Measurements from ENCODE around the gene RNU6-1.

The RNU6-1 gene

DNA sequence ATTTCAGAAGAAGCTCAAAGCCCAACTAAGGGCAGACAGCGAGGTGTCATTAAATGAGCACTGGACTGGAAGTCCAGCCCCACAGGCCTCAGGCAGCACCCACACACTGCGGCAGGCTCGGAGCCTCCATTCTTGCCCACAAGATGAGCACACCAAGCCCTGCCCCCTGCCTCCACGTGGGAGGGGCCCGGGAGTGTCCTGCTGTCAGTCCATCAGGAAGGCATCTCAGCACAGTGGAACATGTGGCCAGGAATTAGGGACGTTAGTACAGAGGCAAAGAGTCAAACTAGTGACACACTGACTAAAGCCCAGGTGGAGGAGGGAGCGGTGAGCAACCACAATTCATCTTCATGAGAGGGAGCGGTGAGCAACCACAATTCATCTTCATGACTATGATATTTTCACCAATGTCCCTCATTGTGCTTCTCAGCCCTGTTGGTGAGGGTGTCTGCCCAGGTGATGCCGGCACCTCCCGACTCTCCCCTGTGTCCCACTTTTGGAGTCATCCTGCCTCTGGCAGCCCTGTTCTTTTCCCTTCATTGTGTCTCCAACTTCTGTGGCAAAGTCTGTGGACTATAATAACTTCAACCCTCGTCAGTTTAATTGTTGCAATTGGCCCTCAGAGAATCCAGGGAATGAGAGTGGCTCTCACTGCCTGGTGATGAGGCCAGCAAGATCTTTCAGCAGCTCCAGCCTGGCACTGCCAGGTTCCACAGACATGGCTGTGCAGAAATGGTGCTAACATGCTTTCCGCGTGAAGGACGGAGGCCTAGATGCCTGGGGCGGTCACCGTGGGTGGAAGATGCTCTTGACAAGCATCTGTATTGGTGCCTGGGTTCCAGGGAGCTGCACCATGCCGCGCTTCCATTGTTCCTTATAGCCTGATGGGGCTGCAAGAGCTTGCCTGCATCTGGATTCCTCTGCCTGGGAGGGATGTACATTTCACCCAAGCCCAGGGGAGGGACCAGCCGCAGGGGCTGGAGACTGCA, 37.6 kb downstream of the RNU6-1 start:
- no peak for DNase-seq
- no peak for TF ChIP-seq CTCF (IDR thresholded peaks at IDR 0.05)
- H3K9me3 Mint-ChIP-seq, result no peaks in the 10 kb centered on the region
- no peak overlapping the region for H3K4me3 Mint-ChIP-seq
- peaks cover 9% of the 10 kb centered on the region for H3K27me3 Mint-ChIP-seq (ENCODE audit: low read depth, poor library complexity)
- H3K36me3 Mint-ChIP-seq (ENCODE audit: low read depth), result no peaks in the 10 kb centered on the region
- H3K27ac Mint-ChIP-seq, result no peak overlapping the region
- H3K4me1 Mint-ChIP-seq, result peaks cover 48% of the 10 kb centered on the region

GRCh38 chr15:67801142-67801541, 38.7 kb downstream of the RNU6-1 start:
- Mint-ChIP-seq H3K4me3 (no peak overlapping the region), H3K36me3 (ENCODE audit: low read depth) (peaks cover 3% of the 10 kb centered on the region), H3K4me1 (peaks cover 57% of the 10 kb centered on the region), H3K27ac (no peak overlapping the region), H3K9me3 (peaks cover 5% of the 10 kb centered on the region), H3K27me3 (ENCODE audit: low read depth, poor library complexity) (peaks cover 9% of the 10 kb centered on the region)
- no peak for DNase-seq
- TF ChIP-seq CTCF (IDR thresholded peaks at IDR 0.05), result no peak

DNA sequence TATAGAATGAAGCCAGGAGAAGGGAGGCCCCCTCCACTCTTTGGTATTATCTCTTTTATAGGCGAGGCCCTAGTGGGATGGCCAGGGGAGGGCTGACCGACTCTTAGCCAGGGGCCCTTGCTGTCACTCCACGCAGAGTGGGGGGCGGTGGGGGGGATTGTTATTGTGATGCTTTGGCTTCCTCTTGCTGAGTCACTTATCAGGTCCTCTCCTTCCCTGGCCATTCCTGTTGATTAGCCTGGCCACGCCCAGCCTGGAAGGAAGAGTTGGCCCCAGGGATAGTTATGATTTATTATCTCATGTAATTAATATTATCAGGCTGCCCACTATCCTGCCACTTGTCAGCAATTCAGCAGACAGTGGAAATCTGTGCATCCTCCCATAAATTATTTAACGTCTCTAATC, 40.0 kb downstream of the RNU6-1 start:
- Mint-ChIP-seq H3K4me3 (no peak overlapping the region), H3K27me3 (ENCODE audit: low read depth, poor library complexity) (peaks cover 12% of the 10 kb centered on the region), H3K27ac (no peak overlapping the region), H3K36me3 (ENCODE audit: low read depth) (peaks cover 16% of the 10 kb centered on the region), H3K9me3 (peaks cover 18% of the 10 kb centered on the region), H3K4me1 (peaks cover 46% of the 10 kb centered on the region)
- TF ChIP-seq CTCF (IDR thresholded peaks at IDR 0.05), result no peak
- no peak for DNase-seq

DNA sequence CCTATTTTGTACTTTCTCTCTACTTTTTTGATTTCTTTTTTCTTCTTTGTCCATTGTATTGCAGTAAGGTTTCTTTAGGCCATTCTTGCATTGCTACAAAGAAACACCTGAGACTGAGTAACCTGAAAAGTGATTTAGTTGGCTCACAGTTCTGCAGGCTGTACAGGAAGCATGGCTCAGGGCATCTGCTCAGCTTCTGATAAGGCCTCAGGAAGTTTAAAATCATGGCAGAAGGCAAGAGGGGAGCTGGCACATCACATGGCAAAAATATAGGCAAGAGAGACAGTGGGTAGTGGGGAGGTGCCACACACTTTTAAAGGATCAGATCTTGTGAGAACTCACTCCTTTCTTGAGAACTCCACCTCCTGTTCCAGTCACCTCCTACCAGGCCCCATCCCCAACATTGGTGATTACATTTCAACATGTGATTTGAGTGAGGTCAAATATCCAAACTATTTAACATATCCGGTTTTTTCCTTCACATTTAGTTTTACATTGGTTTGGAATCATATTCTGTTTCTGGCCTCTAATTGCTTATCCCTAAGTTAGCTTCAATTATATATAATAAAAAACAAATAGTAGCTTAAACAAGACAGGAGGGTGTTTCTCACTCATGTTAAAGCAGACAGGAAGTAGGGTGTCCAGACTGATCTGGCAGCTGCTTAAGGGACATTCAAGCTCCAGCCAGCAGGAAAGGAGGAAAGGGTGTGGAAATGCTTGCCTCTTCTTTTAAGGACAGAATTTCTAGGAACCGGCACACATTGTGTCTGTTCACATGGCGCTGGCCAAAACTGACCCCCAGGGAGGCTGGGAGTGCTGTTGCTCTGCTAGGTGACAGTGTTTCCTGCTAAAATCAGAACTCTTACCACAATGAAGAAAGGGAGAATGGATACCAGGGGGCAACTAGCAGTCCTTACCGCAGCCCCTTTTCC, 43.4 kb downstream of the RNU6-1 start:
- Mint-ChIP-seq H3K4me1 (peaks cover 36% of the 10 kb centered on the region), H3K27me3 (ENCODE audit: low read depth, poor library complexity) (peaks cover 11% of the 10 kb centered on the region), H3K4me3 (no peak overlapping the region), H3K9me3 (peaks cover 24% of the 10 kb centered on the region), H3K27ac (peak overlapping the region; percentile 72), H3K36me3 (ENCODE audit: low read depth) (peaks cover 22% of the 10 kb centered on the region)
- DNase-seq, result no peak
- TF ChIP-seq CTCF (IDR thresholded peaks at IDR 0.05), result no peak

DNA sequence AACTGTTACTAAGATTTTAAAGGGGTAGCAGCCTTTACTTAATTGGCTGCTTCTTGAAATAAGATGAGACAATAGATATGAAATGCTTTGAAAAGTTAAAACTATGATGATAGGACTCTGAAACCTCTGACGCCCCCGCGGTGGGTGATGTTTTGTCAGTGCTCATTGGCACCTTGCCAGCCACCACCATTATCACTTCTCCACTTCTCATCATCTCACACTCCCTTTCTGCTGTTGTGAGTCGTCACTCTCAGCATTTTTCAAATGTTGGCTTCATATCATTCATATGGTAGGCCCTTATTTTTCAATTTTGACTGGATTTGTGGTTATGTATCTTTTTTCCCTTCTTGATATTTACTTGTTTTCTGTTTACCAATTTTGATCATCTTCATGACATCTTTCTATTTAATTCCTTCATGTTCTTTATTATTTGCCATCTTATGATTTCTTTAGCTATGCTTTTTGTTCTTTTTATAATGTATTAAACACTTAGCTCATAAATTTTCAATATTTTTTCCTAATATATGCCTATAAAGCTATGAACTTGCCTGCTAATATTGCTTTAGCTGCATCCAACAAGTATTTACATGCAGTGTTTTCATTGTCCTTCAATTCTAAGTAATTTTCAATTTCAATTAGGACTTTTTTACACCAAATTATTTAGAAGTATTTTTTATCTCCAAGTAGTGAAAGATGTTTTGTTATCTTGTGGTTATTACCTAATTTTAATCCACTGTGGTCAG, 44.8 kb downstream of the RNU6-1 start:
- peaks cover 9% of the 10 kb centered on the region for H3K27me3 Mint-ChIP-seq (ENCODE audit: low read depth, poor library complexity)
- no peak overlapping the region for H3K27ac Mint-ChIP-seq
- H3K36me3 Mint-ChIP-seq (ENCODE audit: low read depth), result peaks cover 22% of the 10 kb centered on the region
- DNase-seq, result no peak
- H3K4me3 Mint-ChIP-seq, result no peak overlapping the region
- no peak for TF ChIP-seq CTCF (IDR thresholded peaks at IDR 0.05)
- H3K9me3 Mint-ChIP-seq, result peaks cover 24% of the 10 kb centered on the region
- H3K4me1 Mint-ChIP-seq, result peaks cover 48% of the 10 kb centered on the region
